Activated CD4-positive, alpha-beta T cell treated with anti-CD3 and anti-CD28 coated beads, Interleukin-2, amount 50 U/mL, for 4 hours (primary cell): ENCODE results near the gene HVCN1.
"Not testable (repeated sequence)": the region's sequence is repeated elsewhere in the genome, so short reads cannot be mapped to it uniquely, and the experiment has no call there.

Experiments used
- DNase-seq, 2 experiments: peaks; one replicate each; pipeline ENCODE4 v3.0.0-alpha.2; 2020

HVCN1 gene

GRCh38 chr12:110661337-110661972, 27.5 kb downstream of the HVCN1 start:
- no peak for DNase-seq

GRCh38 chr12:110658878-110659277, 30.0 kb downstream of the HVCN1 start:
- no peak for DNase-seq

- DNase-seq: no peak
Measured at GRCh38 chr12:110658242-110658641, 30.7 kb downstream of the HVCN1 start.

- DNase-seq: no peak
Measured at GRCh38 chr12:110657747-110658146, 31.2 kb downstream of the HVCN1 start.

GRCh38 chr12:110656071-110656655, 32.8 kb downstream of the HVCN1 start:
- DNase-seq: no peak

- DNase-seq: not testable (repeated sequence)
Measured at GRCh38 chr12:110654238-110654637, 34.7 kb downstream of the HVCN1 start.

GRCh38 chr12:110649341-110649847, 39.5 kb downstream of the HVCN1 start:
- DNase-seq: no peak

GRCh38 chr12:110647631-110648040, 41.3 kb downstream of the HVCN1 start:
- no peak for DNase-seq

- no peak for DNase-seq
Measured at GRCh38 chr12:110641521-110641920, 47.4 kb downstream of the HVCN1 start.

GRCh38 chr12:110640275-110641025, 48.5 kb downstream of the HVCN1 start:
- DNase-seq: no peak

- DNase-seq: no peak
Measured at GRCh38 chr12:110639336-110640141, 49.4 kb downstream of the HVCN1 start.

- DNase-seq: no peak
Measured at GRCh38 chr12:110638796-110639195, 50.1 kb downstream of the HVCN1 start.

- no peak for DNase-seq
Measured at GRCh38 chr12:110637869-110638441, 51.0 kb downstream of the HVCN1 start.

GRCh38 chr12:110636516-110636915, 52.4 kb downstream of the HVCN1 start:
- no peak for DNase-seq

GRCh38 chr12:110635055-110635454, 53.9 kb downstream of the HVCN1 start:
- DNase-seq: no peak

- no peak for DNase-seq
Measured at GRCh38 chr12:110627500-110628195, 61.3 kb downstream of the HVCN1 start.

- DNase-seq: no peak
Measured at GRCh38 chr12:110622582-110622981, 66.3 kb downstream of the HVCN1 start.

- no peak for DNase-seq
Measured at GRCh38 chr12:110619534-110619953, 69.4 kb downstream of the HVCN1 start.

GRCh38 chr12:110616471-110617115, 72.3 kb downstream of the HVCN1 start:
- no peak for DNase-seq

GRCh38 chr12:110615171-110615570, 73.7 kb downstream of the HVCN1 start:
- DNase-seq: no peak
